Keratinocyte (primary cell): Measurements from ENCODE around the gene DACT1.

Experiments
- CTCF ChIP-seq, 3 experiments: IDR thresholded peaks in 1 of 3; conservative IDR thresholded peaks in 1 of 3; optimal IDR thresholded peaks in 1 of 3; 2 replicates in 2 of 3; 3 replicates in 1 of 3; pipeline versions ENCODE3 to v1.5.1; 2011; ENCODE audit warnings: low read length in 3 of 3, mild to moderate bottlenecking in 3 of 3, moderate library complexity in 2 of 3, control low read depth in 1 of 3, inconsistent platforms in 1 of 3; ENCODE audit not compliant: insufficient read depth in 2 of 3; ENCODE audit errors: extremely low read depth in 1 of 3
- EZH2 ChIP-seq: IDR thresholded peaks from one replicate; pipeline ENCODE4 v1.6.1; 2012; ENCODE audit warnings: inconsistent platforms, mild to moderate bottlenecking, low read length, moderate library complexity

- TF ChIP-seq CTCF (optimal IDR thresholded peaks at IDR 0.05 in 1 of 3, IDR thresholded peaks at IDR 0.05 in 1 of 3, conservative IDR thresholded peaks at IDR 0.05 in 1 of 3; ENCODE audit: extremely low read depth in 1 of 3, insufficient read depth in 2 of 3, low read length in 3 of 3) (no peak), EZH2 (no peak)
Observed at GRCh38 chr14:58646479-58646878, 8.7 kb downstream of the DACT1 start.
